ENCODE data around the gene ABCA12. TPM values are rescaled to one million over a fixed set of nuclear protein-coding genes. Genes with fewer than 3 reads are reported as not detected.

Gene ABCA12
- total and polyA plus RNA-seq, 2 of the 8 experiments (the other 6 are each of a cell fraction or from before 2014, with no cell fraction given) = not detected

DNA sequence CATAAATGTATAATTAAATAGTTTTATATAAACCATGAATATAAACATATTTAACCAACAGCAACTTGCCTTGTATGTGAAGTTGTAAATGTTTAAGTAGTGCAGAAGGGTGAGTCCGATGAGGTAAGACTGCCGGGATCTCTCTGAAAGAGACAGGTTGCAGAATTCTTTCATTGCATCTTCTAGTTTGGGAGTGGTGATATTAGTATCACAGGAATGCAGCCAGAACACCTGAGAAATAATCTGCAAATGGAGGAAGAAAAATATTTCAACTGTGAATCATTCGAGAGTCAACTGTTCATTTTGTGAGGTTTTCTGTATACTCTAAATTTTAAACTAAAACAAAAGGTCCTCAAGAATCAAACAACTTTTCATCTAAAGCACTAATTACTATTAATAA is 123.0 kb downstream of the ABCA12 start:
- H3K4me3 ChIP-seq (ENCODE audit: extremely low read depth in 1 of 4, insufficient read depth in 2 of 4, low read depth in 3 of 4, low read length in 4 of 4) = no peak overlapping the region
- no peak overlapping the region for H3K18ac ChIP-seq (ENCODE audit: extremely low read depth, low read length)
- no peak overlapping the region for H2BK120ac ChIP-seq (replicated peaks; ENCODE audit: low read depth, low read length)
- no peak overlapping the region for H3K14ac ChIP-seq (ENCODE audit: insufficient read length)
- H3K9ac ChIP-seq (replicated peaks in 1 of 4; ENCODE audit: extremely low read depth in 1 of 4, low read depth in 3 of 4, low read length in 3 of 4) = no peak overlapping the region
- H4K20me1 ChIP-seq (replicated peaks in 1 of 2; ENCODE audit: control insufficient read depth in 1 of 2, insufficient read depth in 2 of 2, low read length in 2 of 2) = no peaks in the 10 kb centered on the region
- DNase-seq (ENCODE audit: low read depth in 1 of 2, low spot score in 2 of 2) = no peak
- H2AK5ac ChIP-seq (ENCODE audit: low read depth, low read length) = no peak overlapping the region
- H3K56ac ChIP-seq (replicated peaks; ENCODE audit: insufficient read length, low read depth, low read length) = no peak overlapping the region
- no peak overlapping the region for H2AFZ ChIP-seq (ENCODE audit: low read length)
- no peaks in the 10 kb centered on the region for H3K79me2 ChIP-seq (ENCODE audit: control insufficient read depth in 1 of 2, insufficient read depth in 2 of 2, low read length in 2 of 2)
- H2BK12ac ChIP-seq (ENCODE audit: low read depth, low read length) = no peak overlapping the region
- no peak overlapping the region for H4K91ac ChIP-seq (replicated peaks; ENCODE audit: insufficient read length, low read length)
- no peak for FAIRE-seq
- H2BK20ac ChIP-seq (ENCODE audit: low read length) = no peak overlapping the region
- H3K23me2 ChIP-seq (ENCODE audit: low read depth, low read length) = no peaks in the 10 kb centered on the region
- ChIA-PET POLR2A (ENCODE audit: partially characterized antibody) (no interaction called here), CTCF (ENCODE audit: partially characterized antibody) (interaction anchor here (0.6 kb wide), 1 partner anchor 123 kb away, joined by 5 read pairs; the partner anchor contains the start of gene ABCA12)
- no peaks in the 10 kb centered on the region for H3K4me1 ChIP-seq (replicated peaks in 1 of 4; ENCODE audit: control insufficient read depth in 3 of 4, insufficient read depth in 4 of 4, low read length in 3 of 4)
- 91% methylated on average over 3 of the region's 3 CpGs; no CpG with 5 or more reads in 1 of the 2 experiments for WGBS, 2 experiments (ENCODE audit: extremely low coverage in 1 of 2, insufficient coverage in 1 of 2, insufficient read length in 1 of 2, insufficient replicate concordance in 2 of 2, low coverage in 1 of 2, low lambda C conversion rate in 2 of 2, missing lambda C conversion rate in 1 of 2)
- no peak overlapping the region for H3K27ac ChIP-seq (ENCODE audit: low read depth, low read length)
- H3K27me3 ChIP-seq (replicated peaks in 1 of 4; ENCODE audit: control insufficient read depth in 3 of 4, extremely low read depth in 1 of 4, insufficient read depth in 3 of 4, low read length in 3 of 4) = no peaks in the 10 kb centered on the region
- no peaks in the 10 kb centered on the region for H3K79me1 ChIP-seq (ENCODE audit: low read depth, low read length)
- H2BK15ac ChIP-seq (ENCODE audit: low read length) = no peak overlapping the region
- no peak overlapping the region for H3K23ac ChIP-seq (ENCODE audit: insufficient read length)
- no peaks in the 10 kb centered on the region for H3K36me3 ChIP-seq (ENCODE audit: control insufficient read depth in 2 of 4, insufficient read depth in 4 of 4, low read length in 3 of 4)
- H2BK5ac ChIP-seq (ENCODE audit: low read depth, low read length) = no peak overlapping the region
- no peak overlapping the region for H4K5ac ChIP-seq (ENCODE audit: insufficient read length, low read depth, low read length)
- H3K9me3 ChIP-seq (ENCODE audit: insufficient read depth in 2 of 2, low read depth in 1 of 2, low read length in 1 of 2) = no peaks in the 10 kb centered on the region
- H3K4me2 ChIP-seq (ENCODE audit: insufficient read depth in 1 of 2, low read depth in 2 of 2, low read length in 2 of 2) = no peak overlapping the region
- no peak overlapping the region for H3K4ac ChIP-seq (replicated peaks; ENCODE audit: insufficient read length, low read depth, low read length)
- no peak overlapping the region for H4K8ac ChIP-seq (ENCODE audit: extremely low read depth, insufficient read depth, low read length)
- no peak for TF ChIP-seq CEBPB (IDR thresholded peaks at IDR 0.05; ENCODE audit: low read depth, low read length)
- TF ChIP-seq TEAD4 (IDR thresholded peaks at IDR 0.05; ENCODE audit: low read depth, low read length) = no peak
- TF ChIP-seq SIN3A (conservative IDR thresholded peaks at IDR 0.05 in 1 of 2, IDR thresholded peaks at IDR 0.05 in 1 of 2; ENCODE audit: low read depth in 1 of 2, low read length in 2 of 2) = no peak
- no peak for TF ChIP-seq TAF7 (optimal IDR thresholded peaks at IDR 0.05; ENCODE audit: borderline replicate concordance, low read depth, low read length)
- TF ChIP-seq BACH1 (IDR thresholded peaks at IDR 0.05; ENCODE audit: low read length) = no peak
